ENCODE results near the gene ATXN10. TPM values are rescaled to one million over a fixed set of nuclear protein-coding genes. Genes with fewer than 3 reads are reported as not detected.

ATXN10 gene
- total RNA-seq, 1 experiment from 2014 or later, result 135 TPM

- DNase-seq (ENCODE audit: low read depth, low spot score) (no peak), ATAC-seq (no peak)
- no TSS peak for BruUV-seq (replicated peaks)
- Histone ChIP-seq H3K9ac (ENCODE audit: low read length) (no peak overlapping the region), H3K9me2 (ENCODE audit: insufficient read depth) (no peaks in the 10 kb centered on the region), H3K4me3 (replicated peaks in 1 of 2; ENCODE audit: low read depth in 1 of 2, low read length in 2 of 2) (no peak overlapping the region), H3K4me2 (ENCODE audit: low read length) (no peak overlapping the region), H4K20me1 (ENCODE audit: insufficient read depth) (no peaks in the 10 kb centered on the region), H3K36me3 (ENCODE audit: control insufficient read depth in 1 of 2, insufficient read depth in 2 of 2, low read length in 2 of 2) (peaks cover 2 to 5% of the 10 kb centered on the region in 2 experiments; a peak in 1 of 4 replicates), H3K79me2 (ENCODE audit: insufficient read depth, low read length) (no peaks in the 10 kb centered on the region), H3K27ac (ENCODE audit: low read depth, low read length) (no peak overlapping the region), H3K4me1 (ENCODE audit: control insufficient read depth in 1 of 2, insufficient read depth in 2 of 2, low read length in 2 of 2) (no peaks in the 10 kb centered on the region), H2AFZ (ENCODE audit: low read depth, low read length, poor library complexity, severe bottlenecking) (no peak overlapping the region), H3K27me3 (ENCODE audit: insufficient read depth, low read length) (no peaks in the 10 kb centered on the region), H3K9me3 (ENCODE audit: control insufficient read depth in 1 of 2, insufficient read depth in 1 of 2, low read depth in 1 of 2, low read length in 2 of 2) (no peaks in the 10 kb centered on the region)
- ChIA-PET RAD21 (ENCODE audit: low non-redundant PET in 1 of 2, low total read pairs in 2 of 2, uncharacterized antibody in 2 of 2, unreplicated experiment in 2 of 2) (no interaction called here), POLR2A (no interaction called here), CTCF (no interaction called here)
- TF ChIP-seq TCF7L2 (IDR thresholded peaks at IDR 0.05; ENCODE audit: borderline replicate concordance, extremely low read depth, insufficient read depth, insufficient read length), result no peak
- intact Hi-C loops (cut with micrococcal nuclease), result no loop called here
These were observed 168.8 kb downstream of the ATXN10 start for GRCh38 chr22:45840483-45840882.

GRCh38 chr22:45842291-45842991 lies 170.8 kb downstream of the ATXN10 start:
- Histone ChIP-seq H3K4me2 (ENCODE audit: low read length) (no peak overlapping the region), H3K9me3 (ENCODE audit: control insufficient read depth in 1 of 2, insufficient read depth in 1 of 2, low read depth in 1 of 2, low read length in 2 of 2) (no peaks in the 10 kb centered on the region), H2AFZ (ENCODE audit: low read depth, low read length, poor library complexity, severe bottlenecking) (no peak overlapping the region), H3K36me3 (ENCODE audit: control insufficient read depth in 1 of 2, insufficient read depth in 2 of 2, low read length in 2 of 2) (peaks cover 2 to 5% of the 10 kb centered on the region in 2 experiments; a peak in 1 of 4 replicates), H3K79me2 (ENCODE audit: insufficient read depth, low read length) (no peaks in the 10 kb centered on the region), H3K27me3 (ENCODE audit: insufficient read depth, low read length) (no peaks in the 10 kb centered on the region), H3K27ac (ENCODE audit: low read depth, low read length) (no peak overlapping the region), H3K9ac (ENCODE audit: low read length) (no peak overlapping the region), H4K20me1 (ENCODE audit: insufficient read depth) (no peaks in the 10 kb centered on the region), H3K9me2 (ENCODE audit: insufficient read depth) (no peaks in the 10 kb centered on the region), H3K4me1 (ENCODE audit: control insufficient read depth in 1 of 2, insufficient read depth in 2 of 2, low read length in 2 of 2) (no peaks in the 10 kb centered on the region), H3K4me3 (replicated peaks in 1 of 2; ENCODE audit: low read depth in 1 of 2, low read length in 2 of 2) (no peak overlapping the region)
- ChIA-PET CTCF (interaction anchor here (1.5 kb wide), 1 partner anchor 10 kb away, joined by 3 read pairs; no protein-coding TSS in a partner anchor), POLR2A (no interaction called here), RAD21 (ENCODE audit: low non-redundant PET in 1 of 2, low total read pairs in 2 of 2, uncharacterized antibody in 2 of 2, unreplicated experiment in 2 of 2) (no interaction called here)
- TF ChIP-seq SRF (IDR thresholded peaks at IDR 0.05; ENCODE audit: low read depth), result no peak
- TF ChIP-seq POLR2AphosphoS5 (IDR thresholded peaks at IDR 0.05; ENCODE audit: low read depth, low read length), result no peak
- TF ChIP-seq JUND (IDR thresholded peaks at IDR 0.05), result no peak
- no peak for TF ChIP-seq POLR2A (IDR thresholded peaks at IDR 0.05; ENCODE audit: borderline replicate concordance, extremely low read depth, insufficient read depth, insufficient read length)
- TF ChIP-seq ELF1 (IDR thresholded peaks at IDR 0.05; ENCODE audit: borderline replicate concordance, low read depth), result no peak
- intact Hi-C loops (cut with micrococcal nuclease), result no loop called here
- no peak for DNase-seq (ENCODE audit: low read depth, low spot score)
- ATAC-seq, result no peak
- no TSS peak for BruUV-seq (replicated peaks)
